Bronchial epithelial cell (primary cell): ENCODE results near the gene IGSF9B. TPM values are rescaled to one million over a fixed set of nuclear protein-coding genes. Genes with fewer than 3 reads are reported as not detected.

ENCODE experiments used
- DNase-seq: peaks from one replicate; pipeline ENCODE4 v3.0.0-alpha.2; 2010; ENCODE audit warnings: low read depth
- FAIRE-seq: peaks from 2 replicates; lab custom pipeline; 2011; peaks lifted over from hg19 to GRCh38; lab: Jason Lieb, UNC
- H3K27me3 ChIP-seq: 2 replicates; pipeline ENCODE4 v1.5.1; 2011; ENCODE audit warnings: low read length; ENCODE audit not compliant: control insufficient read depth, insufficient read depth
- H3K36me3 ChIP-seq: 2 replicates; pipeline ENCODE4 v1.5.1; 2011; ENCODE audit warnings: low read length; ENCODE audit not compliant: control insufficient read depth, insufficient read depth
- H3K4me3 ChIP-seq: 2 replicates; pipeline ENCODE4 v1.5.1; 2011; ENCODE audit warnings: mild to moderate bottlenecking, low read depth, low read length, control low read depth
- total RNA-seq: library from RNA; depleted of rRNA; stranded (reverse); fragments of >200 nt; gene quantifications from 2 replicates; pipeline ENCODE4 v1.2.1, GENCODE V29; 2014
- TF ChIP-seq, protein P1 (sequence below): IDR thresholded peaks from 2 replicates; pipeline ENCODE4 v1.5.1; 2011; ENCODE audit warnings: mild to moderate bottlenecking, moderate library complexity, low read length, control low read depth, inconsistent platforms; ENCODE audit not compliant: insufficient read depth, severe bottlenecking

Gene IGSF9B
- total RNA-seq, 1 donor from 2014 or later = under 0.01 TPM

DNA sequence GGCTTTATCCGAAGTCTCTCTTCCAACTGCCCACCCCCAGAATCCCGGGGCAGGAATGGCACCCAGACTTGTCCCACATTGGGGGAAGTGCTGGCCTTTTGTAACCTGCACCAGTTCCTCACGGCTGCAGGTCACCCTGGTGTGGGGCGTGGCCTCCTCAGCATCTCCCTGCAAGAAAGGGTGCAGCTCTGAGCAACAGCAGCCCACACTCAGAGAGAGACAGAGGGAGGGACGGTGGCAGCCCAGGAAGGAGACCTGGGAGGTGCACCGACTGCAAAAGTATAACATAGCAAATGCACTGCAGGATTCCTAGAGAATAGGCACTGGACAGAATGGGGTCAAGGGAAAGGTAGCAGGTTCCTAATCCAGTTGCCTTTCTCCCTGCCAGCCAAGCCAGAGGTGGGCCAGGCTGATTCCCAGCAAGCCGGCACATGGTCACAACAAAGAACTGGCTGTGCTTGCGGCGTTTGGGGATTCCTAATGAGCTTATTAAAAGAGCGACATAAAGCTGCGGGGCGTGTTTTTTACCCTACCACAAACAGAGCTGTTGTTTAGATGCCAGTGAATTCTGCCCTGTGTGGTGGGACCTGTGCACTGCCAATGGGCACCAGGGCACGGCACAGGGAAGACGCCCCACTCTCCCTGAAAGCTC lies 18.2 kb upstream of the IGSF9B start:
- Histone ChIP-seq H3K36me3 (no peaks in the 10 kb centered on the region), H3K4me3 (no peak overlapping the region), H3K27me3 (no peaks in the 10 kb centered on the region)
- TF ChIP-seq, protein P1, sequence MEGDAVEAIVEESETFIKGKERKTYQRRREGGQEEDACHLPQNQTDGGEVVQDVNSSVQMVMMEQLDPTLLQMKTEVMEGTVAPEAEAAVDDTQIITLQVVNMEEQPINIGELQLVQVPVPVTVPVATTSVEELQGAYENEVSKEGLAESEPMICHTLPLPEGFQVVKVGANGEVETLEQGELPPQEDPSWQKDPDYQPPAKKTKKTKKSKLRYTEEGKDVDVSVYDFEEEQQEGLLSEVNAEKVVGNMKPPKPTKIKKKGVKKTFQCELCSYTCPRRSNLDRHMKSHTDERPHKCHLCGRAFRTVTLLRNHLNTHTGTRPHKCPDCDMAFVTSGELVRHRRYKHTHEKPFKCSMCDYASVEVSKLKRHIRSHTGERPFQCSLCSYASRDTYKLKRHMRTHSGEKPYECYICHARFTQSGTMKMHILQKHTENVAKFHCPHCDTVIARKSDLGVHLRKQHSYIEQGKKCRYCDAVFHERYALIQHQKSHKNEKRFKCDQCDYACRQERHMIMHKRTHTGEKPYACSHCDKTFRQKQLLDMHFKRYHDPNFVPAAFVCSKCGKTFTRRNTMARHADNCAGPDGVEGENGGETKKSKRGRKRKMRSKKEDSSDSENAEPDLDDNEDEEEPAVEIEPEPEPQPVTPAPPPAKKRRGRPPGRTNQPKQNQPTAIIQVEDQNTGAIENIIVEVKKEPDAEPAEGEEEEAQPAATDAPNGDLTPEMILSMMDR = no peak
- DNase-seq = no peak
- no peak for FAIRE-seq

DNA sequence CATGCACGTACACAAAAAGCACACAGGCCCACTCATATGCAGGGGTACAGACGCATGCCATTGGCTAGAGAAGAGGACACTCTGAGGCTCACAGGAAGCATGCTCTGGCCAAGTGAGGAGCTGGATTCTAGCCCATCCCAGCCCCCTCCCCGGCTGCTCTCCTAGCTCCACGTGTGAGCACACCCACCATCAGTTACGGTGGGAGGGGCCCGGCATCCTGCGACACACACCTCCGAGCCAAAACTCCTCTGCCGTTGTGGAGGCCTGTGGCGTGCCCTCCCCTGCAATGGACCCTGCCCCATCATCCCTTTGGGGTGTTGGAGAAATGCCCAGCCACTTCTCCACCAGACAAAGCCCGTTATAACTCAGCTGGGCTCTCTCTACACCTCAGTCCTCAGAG lies 15.1 kb upstream of the IGSF9B start:
- DNase-seq (no peak), FAIRE-seq (no peak)
- TF ChIP-seq, protein P1 = no peak
- H3K36me3 ChIP-seq = no peaks in the 10 kb centered on the region
- H3K4me3 ChIP-seq = no peak overlapping the region
- H3K27me3 ChIP-seq = no peaks in the 10 kb centered on the region

DNA sequence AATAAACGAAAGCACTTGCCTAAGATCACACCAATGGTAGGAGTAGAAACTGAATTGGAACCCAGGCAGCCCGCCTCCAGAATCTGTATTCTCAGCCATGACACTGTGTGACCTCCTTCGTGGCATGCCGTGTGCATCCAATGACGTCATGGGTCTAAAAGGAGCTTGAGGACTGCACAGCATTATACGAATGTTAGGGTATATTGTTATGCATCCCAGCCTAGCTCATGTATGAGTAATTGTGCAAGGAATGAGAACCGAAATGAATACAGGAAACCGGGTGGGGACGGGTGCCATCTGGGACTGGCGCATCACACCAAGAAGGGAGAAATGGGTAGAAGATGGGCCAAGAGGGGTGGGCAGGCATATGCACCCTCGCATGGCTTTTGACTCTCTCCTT lies 12.3 kb upstream of the IGSF9B start:
- DNase-seq (no peak), FAIRE-seq (no peak)
- no peaks in the 10 kb centered on the region for H3K36me3 ChIP-seq
- TF ChIP-seq, protein P1 = no peak
- H3K4me3 ChIP-seq = no peak overlapping the region
- H3K27me3 ChIP-seq = no peaks in the 10 kb centered on the region

GRCh38 chr11:133968300-133968699 lies 11.5 kb upstream of the IGSF9B start:
- FAIRE-seq = no peak
- Histone ChIP-seq H3K27me3 (no peaks in the 10 kb centered on the region), H3K4me3 (no peak overlapping the region), H3K36me3 (no peaks in the 10 kb centered on the region)
- TF ChIP-seq, protein P1 = no peak
- DNase-seq = no peak

GRCh38 chr11:133967599-133968238 lies 11.0 kb upstream of the IGSF9B start:
- FAIRE-seq = no peak
- no peak overlapping the region for H3K4me3 ChIP-seq
- H3K36me3 ChIP-seq = no peaks in the 10 kb centered on the region
- no peak for DNase-seq
- TF ChIP-seq, protein P1 = no peak
- no peaks in the 10 kb centered on the region for H3K27me3 ChIP-seq
